Measurements from ENCODE around the gene TMEM203. TPM values are rescaled to one million over a fixed set of nuclear protein-coding genes. Genes with fewer than 3 reads are reported as not detected.

The TMEM203 gene
- total RNA-seq, 1 donor from 2014 or later, result 41.2 TPM

- Mint-ChIP-seq H3K4me3 (ENCODE audit: unreplicated experiment) (no peak overlapping the region), H3K27me3 (ENCODE audit: unreplicated experiment) (no peaks in the 10 kb centered on the region), H3K36me3 (ENCODE audit: unreplicated experiment) (no peaks in the 10 kb centered on the region), H3K4me1 (ENCODE audit: unreplicated experiment) (peaks cover 16% of the 10 kb centered on the region), H3K9me3 (ENCODE audit: unreplicated experiment) (no peaks in the 10 kb centered on the region), H3K27ac (ENCODE audit: unreplicated experiment) (no peak overlapping the region)
- no peak for DNase-seq (ENCODE audit: extremely low spot score, unreplicated experiment)
- no peak for TF ChIP-seq CTCF (IDR thresholded peaks at IDR 0.05)
These were observed 46.2 kb upstream of the TMEM203 start for GRCh38 chr9:137251490-137252268.

GRCh38 chr9:137251194-137251461 is 45.7 kb upstream of the TMEM203 start, which contains the start of gene STPG3:
STPG3 (plus strand) TSS chr9:137251286; CDS start chr9:137251287, 1 bp downstream.
- Mint-ChIP-seq H3K9me3 (ENCODE audit: unreplicated experiment) (no peaks in the 10 kb centered on the region), H3K4me3 (ENCODE audit: unreplicated experiment) (no peak within 1 kb of the TSS), H3K27me3 (ENCODE audit: unreplicated experiment) (no peaks in the 10 kb centered on the region), H3K27ac (ENCODE audit: unreplicated experiment) (no peak within 1 kb of the TSS), H3K36me3 (ENCODE audit: unreplicated experiment) (no peaks in the 10 kb centered on the region), H3K4me1 (ENCODE audit: unreplicated experiment) (peaks cover 11% of the 10 kb centered on the region)
- DNase-seq (ENCODE audit: extremely low spot score, unreplicated experiment), result no peak
- TF ChIP-seq CTCF (IDR thresholded peaks at IDR 0.05), result no peak

GRCh38 chr9:137250329-137251193 is 45.1 kb upstream of the TMEM203 start:
- H3K36me3 Mint-ChIP-seq (ENCODE audit: unreplicated experiment), result no peaks in the 10 kb centered on the region
- H3K4me3 Mint-ChIP-seq (ENCODE audit: unreplicated experiment), result no peak overlapping the region
- no peak overlapping the region for H3K27ac Mint-ChIP-seq (ENCODE audit: unreplicated experiment)
- peaks cover 10% of the 10 kb centered on the region for H3K4me1 Mint-ChIP-seq (ENCODE audit: unreplicated experiment)
- no peak for TF ChIP-seq CTCF (IDR thresholded peaks at IDR 0.05)
- no peak for DNase-seq (ENCODE audit: extremely low spot score, unreplicated experiment)
- no peaks in the 10 kb centered on the region for H3K9me3 Mint-ChIP-seq (ENCODE audit: unreplicated experiment)
- H3K27me3 Mint-ChIP-seq (ENCODE audit: unreplicated experiment), result no peaks in the 10 kb centered on the region

- Mint-ChIP-seq H3K27ac (ENCODE audit: unreplicated experiment) (no peak overlapping the region), H3K36me3 (ENCODE audit: unreplicated experiment) (peaks cover 1% of the 10 kb centered on the region), H3K9me3 (ENCODE audit: unreplicated experiment) (no peaks in the 10 kb centered on the region), H3K27me3 (ENCODE audit: unreplicated experiment) (no peaks in the 10 kb centered on the region), H3K4me3 (ENCODE audit: unreplicated experiment) (no peak overlapping the region), H3K4me1 (ENCODE audit: unreplicated experiment) (peaks cover 11% of the 10 kb centered on the region)
- no peak for TF ChIP-seq CTCF (IDR thresholded peaks at IDR 0.05)
- DNase-seq (ENCODE audit: extremely low spot score, unreplicated experiment), result no peak
These were observed 42.4 kb upstream of the TMEM203 start for GRCh38 chr9:137247916-137248175.

GRCh38 chr9:137247135-137247915 is 41.9 kb upstream of the TMEM203 start:
- Mint-ChIP-seq H3K4me3 (ENCODE audit: unreplicated experiment) (no peak overlapping the region), H3K36me3 (ENCODE audit: unreplicated experiment) (peaks cover 7% of the 10 kb centered on the region), H3K4me1 (ENCODE audit: unreplicated experiment) (peaks cover 17% of the 10 kb centered on the region), H3K9me3 (ENCODE audit: unreplicated experiment) (no peaks in the 10 kb centered on the region), H3K27me3 (ENCODE audit: unreplicated experiment) (no peaks in the 10 kb centered on the region), H3K27ac (ENCODE audit: unreplicated experiment) (no peak overlapping the region)
- TF ChIP-seq CTCF (IDR thresholded peaks at IDR 0.05), result no peak
- no peak for DNase-seq (ENCODE audit: extremely low spot score, unreplicated experiment)

Measured in osteocyte (in vitro differentiated cells).